CD14-positive monocyte (primary cell): ENCODE measurements around the gene CEP112. TPM values are rescaled to one million over a fixed set of nuclear protein-coding genes. Genes with fewer than 3 reads are reported as not detected.
"Not testable (repeated sequence)": the region's sequence is repeated elsewhere in the genome, so short reads cannot be mapped to it uniquely, and the experiment has no call there.

Source experiments
- DNase-seq, 3 donors: peaks; one replicate each; pipeline ENCODE4 v3.0.0-alpha.2; 2011 to 2022
- H2AFZ ChIP-seq: 2 replicates; pipeline ENCODE4 v1.6.0; 2012; ENCODE audit warnings: mild to moderate bottlenecking, low read depth, low read length, inconsistent platforms; ENCODE audit not compliant: insufficient read depth, poor library complexity, severe bottlenecking
- H3K27ac ChIP-seq, 2 donors: 1 replicate in 1 of 2; 2 replicates in 1 of 2; pipeline ENCODE4 v1.5.1; 2012 to 2013; ENCODE audit warnings: low read length in 2 of 2, control low read depth in 1 of 2, inconsistent platforms in 1 of 2, low read depth in 1 of 2, mild to moderate bottlenecking in 1 of 2
- H3K27me3 ChIP-seq, 2 donors: one replicate each; pipeline versions ENCODE4 v1.6.0 to v1.6.1; 2011 to 2013; ENCODE audit warnings: low read length in 2 of 2; ENCODE audit not compliant: control insufficient read depth in 2 of 2, insufficient read depth in 2 of 2
- H3K36me3 ChIP-seq, 2 donors: replicated peaks in 1 of 2; 1 replicate in 1 of 2; 2 replicates in 1 of 2; pipeline versions ENCODE4 v1.5.1 to v1.6.1; 2012 to 2013; ENCODE audit warnings: low read length in 2 of 2, control low read depth in 1 of 2, inconsistent platforms in 1 of 2, mild to moderate bottlenecking in 1 of 2; ENCODE audit not compliant: insufficient read depth in 2 of 2, control insufficient read depth in 1 of 2
- H3K4me1 ChIP-seq, 2 donors: 1 replicate in 1 of 2; 2 replicates in 1 of 2; pipeline versions ENCODE4 v1.5.1 to v1.6.1; 2012 to 2013; ENCODE audit warnings: low read length in 2 of 2, control low read depth in 1 of 2, inconsistent platforms in 1 of 2, mild to moderate bottlenecking in 1 of 2, moderate library complexity in 1 of 2; ENCODE audit not compliant: insufficient read depth in 2 of 2, control insufficient read depth in 1 of 2
- H3K4me2 ChIP-seq: replicated peaks from 2 replicates; pipeline ENCODE3; 2012; ENCODE audit warnings: low read length, moderate library complexity, mild to moderate bottlenecking; ENCODE audit not compliant: poor library complexity, severe bottlenecking; ENCODE audit errors: extremely low read depth
- H3K4me3 ChIP-seq, 3 experiments: fragments of 200-600 bp in 1 of 3; sonication (generic) in 1 of 3; replicated peaks in 1 of 3; 1 replicate in 2 of 3; 2 replicates in 1 of 3; pipeline ENCODE4 v1.5.1; 2011 to 2013; ENCODE audit warnings: low read length in 3 of 3, mild to moderate bottlenecking in 3 of 3, control low read depth in 2 of 3, low read depth in 2 of 3, inconsistent platforms in 1 of 3, moderate library complexity in 1 of 3
- H3K79me2 ChIP-seq: 2 replicates; pipeline ENCODE4 v1.6.0; 2012; ENCODE audit warnings: mild to moderate bottlenecking, control low read depth, inconsistent platforms, low read length, moderate library complexity; ENCODE audit not compliant: insufficient read depth
- H3K9ac ChIP-seq: 2 replicates; pipeline ENCODE4 v1.6.0; 2017; ENCODE audit warnings: low read length, mild to moderate bottlenecking; ENCODE audit not compliant: insufficient read depth, poor library complexity, severe bottlenecking
- H3K9me3 ChIP-seq, 2 donors: replicated peaks in 1 of 2; 1 replicate in 1 of 2; 2 replicates in 1 of 2; pipeline versions ENCODE4 v1.5.1 to v1.6.1; 2012 to 2013; ENCODE audit warnings: low read length in 2 of 2, control low read depth in 1 of 2; ENCODE audit not compliant: control insufficient read depth in 1 of 2, insufficient read depth in 1 of 2
- H4K20me1 ChIP-seq: 2 replicates; pipeline ENCODE4 v1.6.0; 2012; ENCODE audit warnings: mild to moderate bottlenecking, low read length, control low read depth, moderate library complexity; ENCODE audit not compliant: insufficient read depth
- H3K27ac Mint-ChIP-seq, 7 donors: one replicate each; pipeline ENCODE4 v1.8.0; 2020; ENCODE audit warnings: mild to moderate bottlenecking in 7 of 7, mixed read lengths in 7 of 7, moderate library complexity in 6 of 7, inconsistent platforms in 2 of 7
- H3K27me3 Mint-ChIP-seq, 3 donors: one replicate each; pipeline ENCODE4 v1.8.0; 2021 to 2022; ENCODE audit warnings: low read depth in 3 of 3, mild to moderate bottlenecking in 3 of 3, mixed read lengths in 3 of 3, moderate library complexity in 3 of 3, inconsistent platforms in 1 of 3
- H3K36me3 Mint-ChIP-seq, 2 donors: one replicate each; pipeline ENCODE4 v1.8.0; 2020; ENCODE audit warnings: mixed read lengths in 2 of 2, inconsistent platforms in 1 of 2, mild to moderate bottlenecking in 1 of 2
- H3K4me1 Mint-ChIP-seq: one replicate; pipeline ENCODE4 v1.8.0; 2020; ENCODE audit warnings: mild to moderate bottlenecking, mixed read lengths
- H3K4me3 Mint-ChIP-seq, 2 donors: one replicate each; pipeline ENCODE4 v1.8.0; 2020; ENCODE audit warnings: mild to moderate bottlenecking in 2 of 2, mixed read lengths in 2 of 2, moderate library complexity in 1 of 2
- H3K9me3 Mint-ChIP-seq, 7 donors: one replicate each; pipeline ENCODE4 v1.8.0; 2020 to 2022; ENCODE audit warnings: mixed read lengths in 7 of 7, mild to moderate bottlenecking in 6 of 7, moderate library complexity in 6 of 7, inconsistent platforms in 2 of 7
- CTCF ChIP-seq: fragments of 200-600 bp; IDR thresholded peaks from one replicate; pipeline ENCODE4 v1.8.0; 2022; ENCODE audit warnings: antibody characterized with exemption, mild to moderate bottlenecking
- WGBS: methylation state at CpG from one replicate; pipeline ENCODE4 v1.1.5; 2013; ENCODE audit warnings: missing lambda C conversion rate; ENCODE audit not compliant: insufficient coverage; 5-methylcytosine and 5-hydroxymethylcytosine counted together
- intact Hi-C, 2 donors: fragments of 100-400 bp; cut with micrococcal nuclease; formaldehyde crosslinking; loops; one replicate each; pipeline versions ENCODE4 v1.15.0 to v1.15.1; 2023
- polyA plus RNA-seq, 3 donors: library from polyadenylated mRNA; depleted of rRNA in 1 of 3; unstranded in 2 of 3; stranded (reverse) in 1 of 3; fragments of 300-500 nt in 2 of 3; fragments of >200 nt in 1 of 3; fragmentation: Illumina TruSeq in 2 of 3; gene quantifications; 1 replicate in 2 of 3; 2 replicates in 1 of 3; pipeline ENCODE4 v1.2.3, GENCODE V29; 2012 to 2021

CEP112 gene
- polyA plus RNA-seq, 3 donors = 0.10 TPM; not detected in 2

- peaks cover 0 to 18% (median 15%) of the 10 kb centered on the region in 7 donors for H3K9me3 Mint-ChIP-seq
- Histone ChIP-seq H3K4me3 (no peak overlapping the region), H2AFZ (no peak overlapping the region), H3K4me2 (no peak overlapping the region), H3K4me1 (no peaks in the 10 kb centered on the region), H3K27ac (no peak overlapping the region), H4K20me1 (no peaks in the 10 kb centered on the region), H3K9me3 (peaks cover 0 to 4% of the 10 kb centered on the region in 2 donors), H3K36me3 (no peaks in the 10 kb centered on the region), H3K27me3 (no peaks in the 10 kb centered on the region), H3K79me2 (no peaks in the 10 kb centered on the region), H3K9ac (no peak overlapping the region)
- H3K36me3 Mint-ChIP-seq = no peaks in the 10 kb centered on the region
- WGBS = 88% methylated on average over 5 of the region's 5 CpGs
- H3K27ac Mint-ChIP-seq = no peak overlapping the region
- peaks cover 0 to 5% (median 3%) of the 10 kb centered on the region in 3 donors for H3K27me3 Mint-ChIP-seq
- no peaks in the 10 kb centered on the region for H3K4me1 Mint-ChIP-seq
- DNase-seq = no peak
- no peak for TF ChIP-seq CTCF
- no peak overlapping the region for H3K4me3 Mint-ChIP-seq
- intact Hi-C loops = no loop called here
These were observed 343.2 kb downstream of the CEP112 start for GRCh38 chr17:65848751-65849150.

GRCh38 chr17:65841089-65841488, 350.8 kb downstream of the CEP112 start:
- Histone ChIP-seq H3K4me3 (no peak overlapping the region), H3K4me2 (no peak overlapping the region), H4K20me1 (no peaks in the 10 kb centered on the region), H3K4me1 (no peaks in the 10 kb centered on the region), H3K36me3 (no peaks in the 10 kb centered on the region), H3K27me3 (no peaks in the 10 kb centered on the region), H3K79me2 (no peaks in the 10 kb centered on the region), H3K27ac (no peak overlapping the region), H3K9ac (no peak overlapping the region), H2AFZ (no peak overlapping the region), H3K9me3 (peaks cover 0 to 4% of the 10 kb centered on the region in 2 donors)
- Mint-ChIP-seq H3K4me3 (no peak overlapping the region), H3K27me3 (peaks cover 0 to 6% (median 0%) of the 10 kb centered on the region in 3 donors), H3K9me3 (peaks cover 4 to 23% (median 16%) of the 10 kb centered on the region in 7 donors), H3K4me1 (no peaks in the 10 kb centered on the region), H3K27ac (no peak overlapping the region), H3K36me3 (no peaks in the 10 kb centered on the region)
- intact Hi-C loops = no loop called here
- no peak for TF ChIP-seq CTCF
- no CpG with 5 or more reads among the region's 1 CpG for WGBS
- DNase-seq = no peak

GRCh38 chr17:65837232-65837631, 354.7 kb downstream of the CEP112 start:
- H3K4me3 Mint-ChIP-seq, H3K4me1 ChIP-seq, H2AFZ ChIP-seq, H3K4me1 Mint-ChIP-seq, H3K79me2 ChIP-seq, H3K27ac ChIP-seq, H3K27me3 ChIP-seq, H3K4me3 ChIP-seq, H3K27me3 Mint-ChIP-seq, H3K27ac Mint-ChIP-seq, DNase-seq, H3K4me2 ChIP-seq, intact Hi-C loops, H3K36me3 ChIP-seq, H4K20me1 ChIP-seq, H3K9ac ChIP-seq, H3K36me3 Mint-ChIP-seq: not testable (repeated sequence)
- H3K9me3 ChIP-seq = peaks cover 4 to 12% of the 10 kb centered on the region in 2 donors
- H3K9me3 Mint-ChIP-seq = peaks cover 20 to 33% (median 26%) of the 10 kb centered on the region in 7 donors
- 97% methylated on average over 11 of the region's 24 CpGs for WGBS
